ENCODE results near the gene DHRS7B.

Gene DHRS7B

DNA sequence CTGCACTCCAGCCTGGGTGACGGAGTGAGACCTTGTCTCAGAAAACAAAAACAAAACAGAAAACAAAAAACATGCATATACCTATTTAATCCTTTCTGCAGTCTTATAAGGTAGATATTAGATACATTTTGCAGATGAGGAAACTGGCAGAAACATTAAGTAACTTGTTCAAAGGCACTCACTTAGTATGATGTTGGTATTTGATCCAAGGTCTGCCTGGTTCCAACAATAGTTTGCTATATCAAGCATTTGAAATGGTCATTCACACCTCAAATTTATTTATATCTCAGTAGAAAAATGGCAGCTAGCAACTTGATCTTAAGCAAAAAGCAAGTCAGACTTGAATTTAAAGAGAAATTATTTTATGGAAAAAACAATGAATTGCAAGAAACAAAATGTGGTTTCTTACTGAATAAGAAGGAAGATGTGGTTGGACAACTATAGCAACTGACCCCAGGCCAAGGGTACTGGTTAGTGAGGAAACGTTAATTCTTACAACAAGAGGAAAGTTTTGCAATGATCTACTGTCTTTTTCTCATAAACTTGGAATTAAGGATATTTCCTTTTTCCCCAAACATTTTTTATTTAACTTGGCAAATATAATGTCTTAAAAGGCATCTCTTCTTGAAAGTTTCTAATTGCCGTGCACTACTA is 19.7 kb downstream of the DHRS7B start:
- POLR2A ChIA-PET, result no interaction called here
- TF ChIP-seq, protein P1, sequence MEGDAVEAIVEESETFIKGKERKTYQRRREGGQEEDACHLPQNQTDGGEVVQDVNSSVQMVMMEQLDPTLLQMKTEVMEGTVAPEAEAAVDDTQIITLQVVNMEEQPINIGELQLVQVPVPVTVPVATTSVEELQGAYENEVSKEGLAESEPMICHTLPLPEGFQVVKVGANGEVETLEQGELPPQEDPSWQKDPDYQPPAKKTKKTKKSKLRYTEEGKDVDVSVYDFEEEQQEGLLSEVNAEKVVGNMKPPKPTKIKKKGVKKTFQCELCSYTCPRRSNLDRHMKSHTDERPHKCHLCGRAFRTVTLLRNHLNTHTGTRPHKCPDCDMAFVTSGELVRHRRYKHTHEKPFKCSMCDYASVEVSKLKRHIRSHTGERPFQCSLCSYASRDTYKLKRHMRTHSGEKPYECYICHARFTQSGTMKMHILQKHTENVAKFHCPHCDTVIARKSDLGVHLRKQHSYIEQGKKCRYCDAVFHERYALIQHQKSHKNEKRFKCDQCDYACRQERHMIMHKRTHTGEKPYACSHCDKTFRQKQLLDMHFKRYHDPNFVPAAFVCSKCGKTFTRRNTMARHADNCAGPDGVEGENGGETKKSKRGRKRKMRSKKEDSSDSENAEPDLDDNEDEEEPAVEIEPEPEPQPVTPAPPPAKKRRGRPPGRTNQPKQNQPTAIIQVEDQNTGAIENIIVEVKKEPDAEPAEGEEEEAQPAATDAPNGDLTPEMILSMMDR (IDR thresholded peaks at IDR 0.05; ENCODE audit: control extremely low read depth, extremely low read depth, low read depth, missing control alignments), result no peak
- CTCF ChIA-PET, result no interaction called here
- no peak for DNase-seq (ENCODE audit: extremely low spot score)

- no peak for DNase-seq (ENCODE audit: extremely low spot score)
- TF ChIP-seq, protein P1 (IDR thresholded peaks at IDR 0.05; ENCODE audit: control extremely low read depth, extremely low read depth, low read depth, missing control alignments), result no peak
- ChIA-PET POLR2A (no interaction called here), CTCF (no interaction called here)
These were observed 22.9 kb downstream of the DHRS7B start for GRCh38 chr17:21149621-21150020.

DNA sequence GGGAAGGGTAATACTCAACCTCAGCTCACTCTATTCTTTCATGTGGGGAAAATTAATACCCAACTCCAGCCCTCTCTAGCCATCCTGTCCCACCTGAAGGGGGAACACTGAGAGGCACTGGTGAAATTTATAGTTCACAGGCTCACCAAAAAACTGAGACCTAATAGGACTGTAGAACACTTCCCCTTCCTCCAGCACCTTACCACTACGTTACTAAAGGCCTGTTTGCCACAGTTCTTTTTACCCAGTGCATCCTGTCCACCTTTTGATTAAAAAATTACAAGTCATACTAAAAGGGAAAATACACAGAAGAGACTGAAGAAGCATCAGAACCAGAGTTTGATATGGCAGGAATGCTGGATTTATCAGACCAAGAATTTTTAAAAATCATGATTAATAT is 26.0 kb downstream of the DHRS7B start:
- TF ChIP-seq, protein P1 (IDR thresholded peaks at IDR 0.05; ENCODE audit: control extremely low read depth, extremely low read depth, low read depth, missing control alignments), result no peak
- ChIA-PET POLR2A (no interaction called here), CTCF (no interaction called here)
- DNase-seq (ENCODE audit: extremely low spot score), result no peak

DNA sequence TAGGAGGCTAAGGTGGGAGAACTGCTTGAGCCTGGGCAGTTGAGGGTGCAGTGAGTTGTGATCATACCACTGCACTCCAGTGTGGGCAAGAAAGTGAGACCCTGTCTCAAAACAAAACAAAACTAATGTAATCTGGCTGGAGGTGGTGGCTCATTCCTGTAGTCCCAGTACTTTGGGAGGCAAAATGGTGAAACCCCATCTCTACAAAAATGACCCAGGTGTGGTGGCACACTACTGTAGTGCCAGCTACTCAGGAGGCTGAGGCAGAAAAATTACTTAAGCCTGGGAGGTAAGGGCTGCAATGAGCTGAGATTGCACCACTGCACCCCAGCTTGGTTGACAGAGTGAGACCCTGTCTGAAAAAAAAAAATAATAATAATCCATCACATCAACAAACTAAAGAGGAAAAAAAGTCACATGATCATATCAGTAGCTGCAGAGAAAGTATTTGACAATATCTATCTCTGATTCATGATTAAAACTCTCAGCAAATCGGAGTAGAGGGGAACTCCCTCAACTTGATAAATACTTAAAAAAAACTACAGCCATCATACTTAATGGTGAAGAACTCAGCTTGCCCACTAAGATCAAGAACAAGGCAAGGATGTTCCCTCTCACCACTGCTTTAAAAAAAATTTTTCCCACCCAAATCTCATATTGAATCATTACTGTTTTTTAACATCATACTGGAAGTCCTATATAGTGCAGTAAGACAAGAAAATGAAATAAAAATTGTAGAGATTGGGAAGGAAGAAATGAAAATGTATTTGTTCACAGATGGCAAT is 31.0 kb downstream of the DHRS7B start:
- ChIA-PET POLR2A (no interaction called here), CTCF (interaction anchor here (0.6 to 1.3 kb wide), 3 partner anchors 15 to 1164 kb away, joined by 3 to 4 read pairs (median 3); no protein-coding TSS in a partner anchor)
- DNase-seq (ENCODE audit: extremely low spot score), result no peak
- TF ChIP-seq, protein P1 (IDR thresholded peaks at IDR 0.05; ENCODE audit: control extremely low read depth, extremely low read depth, low read depth, missing control alignments), result no peak

GRCh38 chr17:21160401-21160800 is 33.6 kb downstream of the DHRS7B start:
- ChIA-PET CTCF (interaction anchor here (0.6 to 2.7 kb wide), 3 partner anchors 10 to 104 kb away, joined by 3 to 13 read pairs (median 4); no protein-coding TSS in a partner anchor), POLR2A (no interaction called here)
- TF ChIP-seq, protein P1 (IDR thresholded peaks at IDR 0.05; ENCODE audit: control extremely low read depth, extremely low read depth, low read depth, missing control alignments), result no peak
- DNase-seq (ENCODE audit: extremely low spot score), result no peak

DNA sequence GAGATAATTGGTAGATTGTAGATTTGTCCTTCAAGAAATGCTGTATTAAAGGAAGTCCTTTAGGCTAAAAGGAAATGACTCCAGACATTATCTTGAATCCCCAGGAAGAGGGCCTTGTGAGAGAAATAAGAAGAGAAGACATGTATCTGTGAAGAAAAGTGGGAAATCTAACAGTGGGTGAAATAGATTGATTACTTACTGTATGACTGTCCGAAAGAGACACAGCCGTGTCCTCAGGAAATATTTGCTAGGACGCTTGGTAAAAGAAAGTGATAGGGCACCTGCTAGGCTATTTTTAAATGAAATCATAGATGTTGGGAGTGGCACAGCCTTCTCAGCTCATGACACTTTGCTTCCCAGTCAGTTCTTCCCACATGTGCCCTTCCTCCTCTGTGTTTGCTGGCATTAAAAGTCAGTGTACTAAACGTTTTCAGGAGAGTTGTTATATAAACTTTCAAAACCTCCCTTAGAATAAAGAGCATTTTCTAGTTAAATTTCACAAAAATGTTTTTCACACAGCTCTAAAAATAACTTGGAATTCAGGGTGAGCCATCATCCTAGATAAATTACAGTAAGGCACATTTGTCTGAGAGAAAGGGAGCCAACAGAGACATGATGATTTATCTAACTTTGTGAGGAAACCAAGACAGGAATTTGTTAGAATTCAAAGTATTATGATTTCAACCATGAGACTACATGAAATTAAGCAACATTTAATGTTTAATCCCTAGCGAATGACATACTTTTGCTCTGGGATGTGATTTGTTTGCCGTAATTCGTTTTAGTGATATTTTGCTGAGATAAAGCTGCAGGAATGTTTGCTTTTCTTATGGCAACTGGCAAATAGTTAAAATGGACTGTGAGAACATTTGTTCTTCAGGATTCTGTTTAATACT is 35.0 kb downstream of the DHRS7B start:
- no peak for DNase-seq (ENCODE audit: extremely low spot score)
- CTCF ChIA-PET, result interaction anchor here (1.2 to 2.7 kb wide), 2 partner anchors 8 to 42 kb away, joined by 4 to 13 read pairs; no protein-coding TSS in a partner anchor
- TF ChIP-seq, protein P1 (IDR thresholded peaks at IDR 0.05; ENCODE audit: control extremely low read depth, extremely low read depth, low read depth, missing control alignments), result no peak
- POLR2A ChIA-PET, result no interaction called here
